ENCODE measurements around the gene SDC1.
"Not testable (repeated sequence)": the region's sequence is repeated elsewhere in the genome, so short reads cannot be mapped to it uniquely, and the experiment has no call there.

Gene SDC1

DNA sequence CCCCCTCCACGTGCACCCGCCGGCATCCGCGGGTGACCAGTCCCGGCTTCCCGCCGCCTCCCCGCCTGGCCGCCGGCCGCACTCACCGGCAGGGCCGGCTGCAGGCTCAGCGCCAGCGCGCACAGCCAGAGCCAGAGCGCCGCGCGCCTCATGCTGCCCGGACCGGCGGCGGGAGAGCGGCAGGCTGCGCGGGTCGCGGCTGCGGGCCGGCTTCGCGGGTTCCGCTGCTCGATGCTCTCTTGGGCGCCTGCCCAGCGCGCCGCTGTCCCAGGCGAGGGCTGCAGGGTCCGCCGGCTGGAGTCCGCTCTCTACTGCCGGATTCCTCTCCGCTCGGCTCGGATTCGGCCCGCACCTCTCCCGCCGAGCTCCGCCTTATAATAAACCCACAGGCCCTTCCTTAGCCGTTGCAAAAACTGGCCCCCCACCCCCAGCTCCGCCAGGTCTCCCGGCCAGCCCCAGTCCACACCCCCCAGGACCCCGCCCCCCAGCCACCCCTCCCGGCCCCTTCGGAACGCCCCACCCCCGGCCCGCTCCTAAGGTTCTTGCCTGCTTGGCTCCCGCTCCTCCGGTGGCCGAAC lies at the start of gene SDC1:
TSS of gene SDC1 (minus strand) at position 415 of the 578 bp plus-strand sequence. CDS start at position 152, 263 bp downstream.
- no peak for DNase-seq

- no peak for DNase-seq
Measured at GRCh38 chr2:20273042-20273441, 48.1 kb upstream of the SDC1 start.

DNA sequence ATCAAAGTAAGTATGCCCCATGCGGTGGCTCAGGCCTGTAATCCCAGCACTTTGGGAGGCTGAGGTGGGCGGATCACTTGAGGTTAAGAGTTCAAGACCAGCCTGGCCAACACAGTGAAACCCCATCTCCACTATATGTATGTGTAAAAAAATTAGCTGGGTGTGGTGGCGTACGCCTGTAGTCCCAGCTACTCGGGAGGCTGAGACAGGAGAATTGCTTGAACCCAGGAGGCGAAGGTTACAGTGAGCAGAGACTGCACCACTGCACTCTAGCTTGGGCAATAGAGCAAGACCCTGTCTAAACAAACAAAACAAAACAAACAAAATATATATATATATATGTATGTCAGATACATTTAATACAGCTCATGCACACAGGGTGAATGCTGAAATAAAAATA lies 43.4 kb upstream of the SDC1 start:
- DNase-seq = not testable (repeated sequence)

DNA sequence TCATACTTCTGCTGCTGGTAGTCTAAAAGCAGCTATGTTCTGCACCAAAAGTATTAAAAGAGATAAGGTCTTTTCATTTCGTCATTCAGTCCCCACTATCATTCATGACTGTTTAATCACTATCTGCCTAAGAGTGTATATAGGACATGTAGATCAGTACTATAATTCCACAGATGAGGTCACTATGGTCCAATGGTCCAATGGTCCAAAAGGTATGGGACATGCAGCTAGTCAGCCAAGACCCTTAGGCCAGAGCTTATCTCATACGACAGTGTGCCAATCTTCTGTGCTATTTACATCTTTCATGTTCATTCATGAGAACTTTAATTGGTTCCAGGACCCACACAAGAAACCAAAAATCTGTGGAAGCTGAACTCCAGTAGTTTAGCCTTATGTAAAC lies 42.6 kb upstream of the SDC1 start:
- DNase-seq = no peak

GRCh38 chr2:20264629-20265028 lies 39.7 kb upstream of the SDC1 start:
- DNase-seq = no peak

GRCh38 chr2:20257411-20257810 lies 32.5 kb upstream of the SDC1 start:
- DNase-seq = no peak

GRCh38 chr2:20254731-20255130 lies 29.8 kb upstream of the SDC1 start:
- DNase-seq = no peak

GRCh38 chr2:20250436-20250835 lies 25.5 kb upstream of the SDC1 start:
- no peak for DNase-seq

- no peak for DNase-seq
Measured at GRCh38 chr2:20249170-20249569, 24.2 kb upstream of the SDC1 start.

DNA sequence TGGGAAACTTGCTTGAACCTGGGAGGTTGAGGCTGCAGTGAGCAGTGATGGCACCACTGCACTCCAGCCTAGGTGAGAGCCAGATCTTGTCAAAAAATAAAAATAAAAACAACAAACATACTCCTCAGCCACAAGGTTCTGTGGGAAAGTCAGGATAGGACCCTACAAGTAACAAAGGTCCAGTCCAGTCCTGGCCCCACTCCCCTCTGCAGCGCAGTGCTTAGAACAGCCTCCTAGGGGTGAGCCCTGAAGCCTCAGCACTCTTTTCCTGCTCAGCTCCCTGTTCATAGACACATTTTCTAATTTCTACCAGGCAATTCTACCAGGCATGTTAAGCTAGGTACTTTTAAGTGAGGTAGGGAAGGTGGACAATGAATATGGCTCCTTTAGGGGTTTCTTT lies 22.2 kb upstream of the SDC1 start:
- DNase-seq = no peak

GRCh38 chr2:20243637-20244036 lies 18.7 kb upstream of the SDC1 start:
- DNase-seq = not testable (repeated sequence)

GRCh38 chr2:20242727-20243377 lies 17.9 kb upstream of the SDC1 start:
- DNase-seq = no peak

DNA sequence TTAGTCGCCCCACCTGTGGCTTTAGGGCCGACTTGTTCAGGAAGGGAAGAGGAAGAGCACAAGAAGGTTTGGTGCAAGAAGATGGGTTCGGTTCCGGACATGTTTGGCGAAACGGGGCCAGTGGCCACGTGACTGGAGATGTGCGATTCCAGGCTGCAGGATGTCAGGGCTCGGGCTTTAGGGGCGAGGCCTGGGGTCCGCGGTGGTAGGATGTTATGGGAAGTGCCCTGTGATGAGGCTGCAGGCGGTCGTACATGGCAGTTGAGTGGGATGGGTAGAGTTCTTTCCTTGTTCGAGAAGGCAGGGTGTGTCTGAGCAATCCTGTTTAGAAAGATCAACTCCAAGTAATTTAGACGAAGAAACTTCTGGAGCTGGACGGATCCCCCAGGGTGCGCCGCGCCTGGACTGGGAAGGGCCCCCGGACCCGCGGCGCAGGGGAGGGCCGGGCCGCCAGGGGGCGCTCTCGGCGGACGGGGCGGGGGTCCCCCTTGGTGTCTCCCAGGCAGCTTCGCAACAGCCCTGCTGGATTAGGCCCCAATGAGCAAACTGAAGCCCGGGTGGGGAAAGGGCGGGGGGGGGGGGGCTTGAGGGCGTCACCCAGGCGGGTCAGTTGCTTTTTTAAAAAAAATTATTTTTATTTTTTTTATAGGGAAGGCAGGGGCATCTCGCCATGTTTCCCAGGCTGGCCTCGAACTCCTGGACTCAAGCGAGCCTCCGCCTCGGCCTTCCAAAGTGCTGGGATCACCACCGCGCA lies 17.2 kb upstream of the SDC1 start:
- DNase-seq = no peak

GRCh38 chr2:20240291-20240690 lies 15.4 kb upstream of the SDC1 start:
- not testable (repeated sequence) for DNase-seq

DNA sequence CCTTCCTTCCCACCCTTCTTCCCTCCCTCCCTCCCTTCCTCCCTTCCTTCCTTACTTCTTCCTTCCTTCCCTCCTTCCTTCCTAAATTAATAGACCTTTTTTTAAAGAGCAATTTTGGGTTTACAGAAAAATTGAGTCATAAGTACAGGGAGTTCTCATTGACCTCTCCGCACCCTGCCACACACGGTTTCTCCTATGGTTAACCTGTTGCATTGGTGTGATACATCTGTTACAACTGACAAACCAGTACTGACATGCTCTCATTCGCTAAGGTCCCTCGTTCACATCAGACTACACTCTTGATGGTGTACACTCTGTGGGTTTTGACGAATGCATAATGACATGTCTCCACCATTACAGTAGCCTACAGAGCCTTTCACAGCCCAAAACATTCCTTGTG lies 11.6 kb upstream of the SDC1 start:
- no peak for DNase-seq

- no peak for DNase-seq
Measured at GRCh38 chr2:20235655-20236305, 10.8 kb upstream of the SDC1 start.

DNA sequence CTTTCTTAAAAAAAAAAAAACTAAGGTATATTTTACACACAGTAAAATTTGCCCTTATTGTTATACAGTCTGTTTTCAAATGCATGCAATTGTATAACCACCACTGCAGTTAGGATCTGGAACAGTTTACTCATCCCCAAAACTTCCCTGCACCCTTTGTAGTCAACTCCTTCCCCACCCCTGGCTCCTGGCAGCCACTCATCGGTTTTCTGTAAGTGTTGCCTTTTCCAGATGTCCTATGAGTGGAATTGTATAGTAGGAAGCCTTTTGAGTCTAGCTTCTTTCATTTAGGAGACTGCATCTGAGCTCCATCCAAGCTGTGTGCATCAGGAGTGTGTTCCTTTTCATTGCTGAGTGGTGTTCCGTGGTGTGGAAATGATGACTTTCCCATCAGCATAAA lies 9.7 kb upstream of the SDC1 start:
- not testable (repeated sequence) for DNase-seq

- DNase-seq = no peak
Measured at GRCh38 chr2:20232837-20233207, 7.9 kb upstream of the SDC1 start.

- no peak for DNase-seq
Measured at GRCh38 chr2:20231598-20232026, 6.7 kb upstream of the SDC1 start.

DNA sequence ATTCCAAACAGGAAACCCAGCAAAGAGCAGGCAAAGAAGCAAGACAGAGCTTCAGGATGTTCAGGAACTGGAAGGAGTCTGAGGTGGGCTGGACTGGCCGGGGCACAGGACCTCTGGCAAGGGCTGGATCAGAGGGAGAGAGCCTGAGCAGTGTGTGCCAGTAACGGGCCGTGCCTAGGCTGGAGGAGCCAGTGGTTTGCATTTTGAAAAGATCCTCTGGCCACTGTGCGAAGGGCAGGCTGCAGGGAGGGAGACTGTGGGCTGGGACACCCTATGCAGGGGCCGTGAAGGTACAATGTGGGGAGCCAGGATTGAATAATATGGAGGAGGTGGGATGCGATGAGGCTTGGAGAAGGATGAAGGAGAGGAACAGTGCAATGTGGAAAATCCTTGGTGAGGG lies 6.2 kb upstream of the SDC1 start:
- DNase-seq = no peak

- no peak for DNase-seq
Measured at GRCh38 chr2:20230114-20230425, 5.1 kb upstream of the SDC1 start.

GRCh38 chr2:20229322-20230113 lies 4.6 kb upstream of the SDC1 start:
- no peak for DNase-seq

DNA sequence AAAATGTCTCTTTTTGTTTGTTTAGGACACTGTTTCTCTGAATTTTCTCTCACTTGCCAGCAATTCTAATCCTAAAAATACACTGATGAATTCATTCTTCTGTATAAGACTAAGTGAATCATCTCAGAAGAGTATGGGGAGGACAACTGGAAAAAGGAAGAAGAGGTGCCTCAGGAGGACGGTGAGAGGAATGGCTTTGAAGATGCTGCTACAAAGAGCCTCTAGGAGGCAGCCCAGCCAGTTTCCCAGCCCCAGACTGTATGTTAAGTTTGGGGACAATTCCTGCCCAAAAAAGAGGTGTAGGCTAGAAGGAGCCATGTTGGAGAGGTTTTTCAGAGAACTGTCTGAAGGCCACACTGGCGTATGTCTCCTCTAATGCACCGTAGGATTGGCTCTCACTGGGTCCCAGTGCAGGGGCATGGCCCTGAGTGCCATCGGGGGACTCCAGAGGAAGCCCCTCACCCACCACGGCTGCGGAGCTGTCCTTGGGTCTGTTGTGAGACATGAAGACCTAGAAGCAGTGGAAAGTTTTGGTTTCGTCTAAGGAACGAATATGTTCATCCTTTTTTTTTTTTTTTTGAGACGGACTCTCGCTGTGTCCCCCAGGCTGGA lies 3.1 kb upstream of the SDC1 start:
- no peak for DNase-seq
